ENCODE measurements around the gene SPRYD3. TPM values are rescaled to one million over a fixed set of nuclear protein-coding genes. Genes with fewer than 3 reads are reported as not detected.

Gene SPRYD3
- total RNA-seq, 1 donor from 2014 or later = 37.1 TPM

DNA sequence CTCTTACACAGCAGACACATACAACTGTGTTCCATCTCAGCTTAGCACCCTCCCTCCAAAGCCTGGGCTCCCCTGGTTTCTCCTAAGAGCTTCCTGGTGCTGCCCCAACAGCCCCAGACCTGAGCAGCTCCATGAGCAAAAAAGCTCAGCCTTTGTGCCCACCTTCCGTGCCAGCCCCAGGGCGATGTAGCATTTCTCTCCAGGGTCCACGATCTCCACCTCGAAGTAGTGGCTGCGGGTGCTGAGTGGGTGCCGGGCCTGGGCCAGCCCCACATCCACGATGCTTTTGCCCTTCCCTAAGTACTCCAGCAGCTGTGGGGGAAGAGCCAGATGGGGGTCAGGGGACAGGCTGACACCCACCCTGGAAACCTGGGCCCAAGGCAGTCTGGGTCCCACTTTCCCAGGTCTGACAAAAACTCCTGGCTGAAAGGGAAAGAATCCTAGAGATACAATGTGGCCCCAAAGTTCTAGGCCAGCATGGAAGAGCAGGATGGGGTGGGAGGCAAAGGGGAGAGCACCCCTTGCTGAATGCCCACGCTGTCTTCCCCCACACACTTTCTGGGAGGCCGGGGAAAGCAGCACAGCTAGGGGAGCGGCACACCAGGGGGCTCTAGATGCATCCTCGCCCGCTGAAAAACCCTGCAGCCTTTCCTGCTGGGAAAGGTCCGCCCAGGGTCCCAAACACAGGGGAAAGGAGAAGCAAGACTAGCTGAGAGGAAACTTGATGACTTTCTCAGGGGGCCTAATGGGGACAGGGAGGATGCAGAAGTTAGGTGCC, 11.0 kb downstream of the SPRYD3 start:
- no peaks in the 10 kb centered on the region for H3K9me3 Mint-ChIP-seq (ENCODE audit: low read depth)
- peaks cover 27% of the 10 kb centered on the region for H3K36me3 Mint-ChIP-seq (ENCODE audit: low read depth)
- TF ChIP-seq CTCF (IDR thresholded peaks at IDR 0.05) = no peak
- no peak overlapping the region for H3K4me3 Mint-ChIP-seq (ENCODE audit: unreplicated experiment)
- H3K27me3 Mint-ChIP-seq (ENCODE audit: low read depth) = no peaks in the 10 kb centered on the region
- H3K27ac Mint-ChIP-seq (ENCODE audit: unreplicated experiment) = no peak overlapping the region
- H3K4me1 Mint-ChIP-seq (ENCODE audit: low read depth) = peaks cover 79% of the 10 kb centered on the region
- DNase-seq (ENCODE audit: low spot score) = peak; percentile 82

GRCh38 chr12:53067074-53067992, 11.9 kb downstream of the SPRYD3 start:
- H3K36me3 Mint-ChIP-seq (ENCODE audit: low read depth) = peaks cover 22% of the 10 kb centered on the region
- H3K4me1 Mint-ChIP-seq (ENCODE audit: low read depth) = peaks cover 81% of the 10 kb centered on the region
- TF ChIP-seq CTCF (IDR thresholded peaks at IDR 0.05) = no peak
- H3K27ac Mint-ChIP-seq (ENCODE audit: unreplicated experiment) = peak overlapping the region; percentile 36
- no peaks in the 10 kb centered on the region for H3K9me3 Mint-ChIP-seq (ENCODE audit: low read depth)
- no peaks in the 10 kb centered on the region for H3K27me3 Mint-ChIP-seq (ENCODE audit: low read depth)
- H3K4me3 Mint-ChIP-seq (ENCODE audit: unreplicated experiment) = no peak overlapping the region
- no peak for DNase-seq (ENCODE audit: low spot score)

GRCh38 chr12:53065975-53066931, 12.9 kb downstream of the SPRYD3 start:
- Mint-ChIP-seq H3K4me1 (ENCODE audit: low read depth) (peaks cover 80% of the 10 kb centered on the region), H3K27me3 (ENCODE audit: low read depth) (no peaks in the 10 kb centered on the region), H3K36me3 (ENCODE audit: low read depth) (peaks cover 27% of the 10 kb centered on the region), H3K9me3 (ENCODE audit: low read depth) (no peaks in the 10 kb centered on the region), H3K27ac (ENCODE audit: unreplicated experiment) (peak overlapping the region; percentile 97), H3K4me3 (ENCODE audit: unreplicated experiment) (no peak overlapping the region)
- peak; percentile 82 for DNase-seq (ENCODE audit: low spot score)
- peak; percentile 96 for TF ChIP-seq CTCF (IDR thresholded peaks at IDR 0.05)

DNA sequence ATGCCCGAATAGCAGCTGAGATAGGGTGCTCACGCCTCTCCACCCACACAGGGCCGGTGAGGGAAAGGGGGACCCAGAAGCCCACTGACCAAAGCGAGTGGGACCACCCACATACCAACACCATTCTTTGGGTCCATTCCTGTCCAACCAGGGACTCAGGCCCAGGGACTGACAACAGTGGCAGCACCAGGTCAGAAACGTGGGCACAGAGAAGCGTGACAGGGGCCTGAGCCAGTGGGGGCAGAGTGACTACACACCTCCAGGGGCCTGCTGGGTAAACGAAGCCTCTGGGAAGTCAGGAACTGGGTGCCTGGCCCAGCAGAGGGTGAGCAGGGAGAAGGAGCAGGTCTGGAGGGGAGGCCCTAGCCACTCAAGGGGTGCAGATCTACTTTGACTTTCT, 13.7 kb downstream of the SPRYD3 start:
- no peak for TF ChIP-seq CTCF (IDR thresholded peaks at IDR 0.05)
- peaks cover 24% of the 10 kb centered on the region for H3K36me3 Mint-ChIP-seq (ENCODE audit: low read depth)
- H3K9me3 Mint-ChIP-seq (ENCODE audit: low read depth) = no peaks in the 10 kb centered on the region
- H3K27me3 Mint-ChIP-seq (ENCODE audit: low read depth) = no peaks in the 10 kb centered on the region
- H3K4me3 Mint-ChIP-seq (ENCODE audit: unreplicated experiment) = no peak overlapping the region
- H3K4me1 Mint-ChIP-seq (ENCODE audit: low read depth) = peaks cover 79% of the 10 kb centered on the region
- H3K27ac Mint-ChIP-seq (ENCODE audit: unreplicated experiment) = peak overlapping the region; percentile 97
- DNase-seq (ENCODE audit: low spot score) = peak; percentile 64

All from chondrocyte (in vitro differentiated cells).